Stimulated activated CD8-positive, alpha-beta memory T cell treated with anti-CD3 and anti-CD28 coated beads, Interleukin-12 subunit alpha, Interleukin-12 subunit beta, amount 100 ng/mL, for 4 hours (primary cell): ENCODE data around the gene SFSWAP.
"Not testable (repeated sequence)": the region's sequence is repeated elsewhere in the genome, so short reads cannot be mapped to it uniquely, and the experiment has no call there.

Source experiments
- DNase-seq: peaks from one replicate; pipeline ENCODE4 v3.0.0-alpha.2; 2020; ENCODE audit warnings: low read depth

The SFSWAP gene

GRCh38 chr12:131788070-131788469 is 77.2 kb downstream of the SFSWAP start:
- DNase-seq, result no peak

DNA sequence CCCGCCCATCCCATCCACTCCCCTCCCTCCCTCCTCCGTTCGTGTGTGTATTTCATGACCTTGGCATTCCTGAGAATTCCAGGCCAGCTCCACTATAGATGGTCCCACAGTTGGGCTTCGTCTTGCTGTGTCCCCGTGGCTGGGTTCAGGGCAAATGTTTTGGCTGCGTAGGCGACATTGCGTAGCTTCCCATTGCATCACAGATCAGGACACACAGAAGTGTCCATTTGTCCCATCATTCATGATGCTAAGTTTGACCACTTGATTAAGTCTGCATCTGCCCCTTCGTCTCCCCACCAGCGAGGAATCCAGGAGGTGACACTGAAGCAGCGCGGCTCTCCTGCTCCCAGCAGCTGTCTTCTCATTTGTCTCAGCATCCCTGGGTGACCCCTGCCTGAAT is 78.7 kb downstream of the SFSWAP start:
- no peak for DNase-seq

DNA sequence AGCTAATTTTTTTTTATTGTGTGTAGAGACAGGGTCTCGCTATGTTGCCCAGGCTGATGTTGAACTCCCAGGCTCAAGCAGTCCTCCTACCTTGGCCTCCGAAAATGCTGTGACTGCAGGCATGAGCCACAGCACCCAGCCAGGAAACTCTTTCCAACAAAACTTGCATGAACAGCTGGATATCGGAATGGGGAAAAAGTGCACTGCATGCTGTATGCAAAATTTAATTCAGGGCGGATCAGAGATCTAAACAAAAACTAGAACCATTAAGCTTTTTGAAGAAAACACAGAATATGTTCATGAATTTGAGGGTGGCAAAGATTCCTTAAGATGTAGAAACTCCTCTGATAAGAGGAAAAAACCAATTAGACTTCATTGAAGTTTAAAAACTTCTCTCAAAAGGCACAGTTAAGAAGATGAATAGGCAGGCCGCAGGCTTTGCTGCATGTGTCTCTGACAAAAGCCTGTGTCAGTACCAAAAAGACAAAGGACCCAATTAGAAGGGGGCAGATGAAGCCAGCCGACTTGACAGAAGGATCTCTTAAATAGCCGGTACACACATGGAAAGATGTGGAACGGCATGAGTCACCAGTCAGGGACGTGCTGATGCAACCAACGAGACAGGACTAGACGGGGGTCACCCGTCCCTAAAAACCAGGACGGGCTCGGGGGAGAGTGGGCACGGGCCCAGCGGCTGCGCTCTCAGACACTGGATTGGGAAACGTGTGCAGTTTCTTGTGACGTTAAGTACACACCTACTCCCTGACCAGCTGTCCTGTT is 82.5 kb downstream of the SFSWAP start:
- DNase-seq, result no peak

- no peak for DNase-seq
Observed at GRCh38 chr12:131794061-131794460, 83.2 kb downstream of the SFSWAP start.

- DNase-seq, result no peak
Observed at GRCh38 chr12:131794573-131794972, 83.7 kb downstream of the SFSWAP start.

DNA sequence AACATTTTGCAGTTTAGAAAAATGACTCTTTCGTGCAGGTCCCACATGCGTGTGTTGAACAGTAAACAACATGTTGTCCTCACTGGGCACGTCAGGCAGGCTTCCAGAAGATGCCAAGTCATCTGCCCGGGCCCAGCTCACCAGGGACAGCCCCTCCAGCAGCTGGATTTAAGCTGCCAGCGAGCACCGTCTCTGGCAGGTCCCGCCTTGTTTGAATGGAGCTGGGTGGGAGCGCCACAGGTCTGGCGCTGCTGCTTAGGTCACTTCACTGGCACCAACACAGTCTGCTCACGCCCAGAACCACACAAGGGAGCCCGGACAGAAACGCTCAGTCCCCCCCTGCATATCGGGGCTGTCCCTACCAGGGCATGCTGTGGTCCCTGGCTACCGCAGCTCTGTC is 84.2 kb downstream of the SFSWAP start:
- no peak for DNase-seq

- no peak for DNase-seq
Observed at GRCh38 chr12:131795690-131796410, 85.0 kb downstream of the SFSWAP start.

GRCh38 chr12:131796411-131796736 is 85.5 kb downstream of the SFSWAP start:
- no peak for DNase-seq

GRCh38 chr12:131796754-131797587 is 86.1 kb downstream of the SFSWAP start:
- no peak for DNase-seq

DNA sequence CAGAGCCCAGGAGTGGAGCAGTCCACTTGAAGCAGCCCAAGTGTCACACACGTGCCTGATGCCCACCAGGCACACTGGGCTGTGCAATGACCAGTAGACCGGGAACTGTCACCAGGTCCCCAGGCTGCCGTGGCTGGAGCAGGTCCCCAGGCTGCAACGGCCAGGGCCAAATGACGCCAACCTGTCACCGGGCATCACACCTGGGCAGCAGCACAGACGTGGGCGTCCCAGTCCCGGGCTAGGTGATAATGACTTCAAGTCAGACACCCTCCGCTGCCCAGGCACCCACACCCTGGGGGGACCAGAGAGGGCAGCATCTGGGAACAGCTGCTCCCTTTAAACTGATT is 86.7 kb downstream of the SFSWAP start:
- no peak for DNase-seq

- no peak for DNase-seq
Observed at GRCh38 chr12:131799195-131799594, 88.3 kb downstream of the SFSWAP start.

DNA sequence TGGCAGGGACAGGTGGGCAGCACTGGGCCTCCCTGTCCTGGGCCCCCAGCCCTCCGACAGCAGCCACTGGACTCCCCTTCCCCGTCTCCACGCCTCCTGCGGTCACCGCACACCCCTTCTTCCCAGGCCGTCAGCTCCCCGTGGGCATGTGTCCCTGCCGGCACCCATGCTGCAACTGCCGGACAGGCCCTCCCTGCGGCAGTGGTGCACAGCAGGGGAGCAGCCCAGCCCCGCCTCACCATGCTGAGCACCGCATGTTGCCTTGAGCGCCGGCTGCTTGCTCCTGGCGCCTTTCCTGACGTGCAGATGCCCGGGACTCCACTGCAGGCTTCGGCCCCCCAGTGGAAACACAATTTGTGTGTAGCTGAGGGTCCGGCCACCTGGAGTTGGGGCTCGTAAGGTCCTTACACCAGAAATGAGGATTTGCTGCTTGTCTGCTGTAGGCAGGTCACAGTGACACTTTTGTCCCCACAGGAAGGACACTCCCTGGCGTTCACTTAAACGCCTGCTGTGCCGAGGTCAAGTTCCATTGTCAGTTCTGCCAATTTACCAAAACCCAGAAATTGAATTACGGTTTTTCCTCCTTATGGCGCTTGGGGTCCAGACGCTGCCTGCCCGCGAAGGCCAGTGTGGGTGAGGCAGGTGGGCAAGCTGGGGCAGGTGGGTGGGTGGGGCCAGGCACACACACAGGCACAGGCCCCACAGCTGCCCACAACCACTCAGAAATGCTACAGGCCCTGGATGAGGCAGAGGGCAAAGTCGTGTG is 89.1 kb downstream of the SFSWAP start:
- DNase-seq, result no peak

DNA sequence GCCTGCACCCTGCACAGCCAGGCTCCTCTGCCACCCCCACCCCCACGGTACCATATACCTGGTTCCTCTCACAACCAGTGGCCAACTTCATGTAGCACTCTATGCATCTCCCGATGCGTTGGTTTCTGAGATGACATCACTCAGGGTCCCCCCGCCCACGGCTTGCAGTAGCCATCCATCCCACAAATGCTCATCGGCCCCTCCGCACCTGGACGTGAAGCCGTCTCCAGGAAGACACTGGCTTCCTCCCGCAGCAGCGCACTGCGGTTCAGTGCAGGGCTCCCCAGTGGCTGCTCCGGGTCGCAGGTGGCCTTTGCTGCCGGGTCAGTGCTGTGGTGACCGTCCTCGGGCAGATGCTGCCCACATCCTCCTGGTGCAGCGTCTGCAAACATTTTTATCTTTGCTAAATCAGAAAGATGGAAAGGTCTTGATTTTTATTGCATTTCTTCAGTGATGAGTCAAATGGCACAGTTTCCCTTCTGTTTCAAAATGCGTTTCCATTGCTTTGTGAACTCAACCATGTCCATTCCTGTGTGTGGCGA is 89.8 kb downstream of the SFSWAP start:
- DNase-seq, result no peak

GRCh38 chr12:131801254-131801866 is 90.5 kb downstream of the SFSWAP start:
- no peak for DNase-seq

DNA sequence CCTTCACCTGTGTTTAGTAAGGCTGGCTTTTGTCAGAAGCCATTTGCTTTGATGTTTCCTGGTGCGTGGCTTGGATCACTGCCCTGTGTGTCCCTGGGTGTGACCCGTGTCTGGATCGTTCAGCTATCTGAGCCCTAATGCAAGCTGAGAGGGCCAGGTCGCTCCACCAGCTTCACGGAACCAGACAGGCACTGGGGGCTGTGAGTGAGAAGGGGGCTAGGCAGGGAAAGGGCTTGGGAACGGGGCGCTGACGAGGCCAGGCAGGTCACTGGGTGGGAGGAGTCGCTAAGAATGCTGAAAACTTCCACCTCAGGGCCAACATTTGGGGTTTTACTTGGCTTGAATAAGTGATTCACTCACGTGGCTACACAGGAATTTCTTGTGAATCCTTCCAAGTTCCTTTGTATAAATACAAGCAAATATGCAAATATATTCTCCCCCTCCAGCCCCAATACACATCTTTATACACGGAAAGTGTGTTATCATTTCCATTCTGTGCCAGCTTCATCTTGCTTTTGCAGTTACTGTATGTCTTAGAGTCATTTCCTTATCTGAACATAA is 93.2 kb downstream of the SFSWAP start:
- no peak for DNase-seq

GRCh38 chr12:131805421-131805820 is 94.5 kb downstream of the SFSWAP start:
- DNase-seq, result no peak

GRCh38 chr12:131806674-131807073 is 95.8 kb downstream of the SFSWAP start:
- no peak for DNase-seq

DNA sequence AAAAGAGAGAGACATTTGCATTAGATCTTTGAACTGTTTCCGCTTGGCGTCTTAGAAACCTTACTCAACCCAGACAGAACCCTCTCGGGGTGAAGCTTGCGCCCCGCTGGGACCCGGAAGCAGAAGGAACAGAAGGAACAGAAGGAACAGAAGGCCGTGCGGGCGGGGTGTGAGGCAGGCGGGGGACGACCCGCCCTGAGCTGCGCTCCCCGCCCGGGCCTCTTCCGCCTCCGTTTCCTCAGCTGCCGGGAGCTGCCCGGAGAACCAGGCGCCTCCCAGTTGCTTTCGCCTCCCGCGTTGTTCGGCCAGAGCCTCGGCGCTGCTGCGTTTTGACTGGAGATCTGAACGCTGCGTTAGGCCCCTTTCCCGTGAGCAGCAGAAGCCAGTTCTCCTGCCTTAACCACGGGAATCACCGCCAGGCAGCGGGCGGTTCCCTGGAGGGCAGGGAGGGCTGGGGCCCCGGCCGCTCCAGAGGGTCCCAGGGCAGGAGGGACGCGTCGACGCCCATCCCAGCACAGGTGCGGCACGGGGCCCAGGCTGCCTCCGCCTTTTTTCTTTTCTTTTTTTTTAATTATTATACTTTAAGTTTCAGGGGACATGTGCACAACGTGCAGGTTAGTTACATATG is 98.0 kb downstream of the SFSWAP start:
- DNase-seq, result no peak

DNA sequence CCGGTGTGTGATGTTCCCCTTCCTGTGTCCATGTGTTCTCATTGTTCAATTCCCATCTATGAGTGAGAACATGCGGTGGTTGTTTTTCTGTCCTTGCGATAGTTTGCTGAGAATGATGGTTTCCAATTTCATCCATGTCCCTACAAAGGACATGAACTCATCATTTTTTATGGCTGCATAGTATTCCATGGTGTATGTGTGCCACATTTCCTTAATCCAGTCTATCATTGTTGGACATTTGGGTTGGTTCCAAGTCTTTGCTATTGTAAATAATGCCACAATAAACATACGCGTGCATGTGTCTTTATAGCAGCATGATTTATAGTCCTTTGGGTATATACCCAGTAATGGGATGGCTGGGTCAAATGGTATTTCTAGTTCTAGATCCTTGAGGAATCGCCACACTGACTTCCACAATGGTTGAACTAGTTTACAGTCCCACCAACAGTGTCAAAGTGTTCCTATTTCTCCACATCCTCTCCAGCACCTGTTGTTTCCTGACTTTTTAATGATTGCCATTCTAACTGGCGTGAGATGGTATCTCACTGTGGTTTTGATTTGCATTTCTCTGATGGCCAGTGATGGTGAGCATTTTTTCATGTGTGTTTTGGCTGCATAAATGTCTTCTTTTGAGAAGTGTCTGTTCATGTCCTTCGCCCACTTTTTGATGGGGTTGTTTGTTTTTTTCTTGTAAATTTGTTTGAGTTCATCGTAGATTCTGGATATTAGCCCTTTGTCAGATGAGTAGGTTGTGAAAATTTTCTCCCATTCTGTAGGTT is 98.8 kb downstream of the SFSWAP start:
- not testable (repeated sequence) for DNase-seq

- no peak for DNase-seq
Observed at GRCh38 chr12:131810726-131811125, 99.8 kb downstream of the SFSWAP start.
